HG03064 (cell line): ENCODE measurements around the gene ATXN2.
"Not testable (repeated sequence)": the region's sequence is repeated elsewhere in the genome, so short reads cannot be mapped to it uniquely, and the experiment has no call there.

Experiments used
- ATAC-seq: cut with Tn5 transposase; IDR thresholded peaks from one replicate; pipeline ENCODE4 v1.9.1; 2021; ENCODE audit warnings: low read depth; ENCODE audit not compliant: unreplicated experiment

The ATXN2 gene

GRCh38 chr12:111519083-111519482 lies 80.0 kb downstream of the ATXN2 start:
- ATAC-seq = no peak

DNA sequence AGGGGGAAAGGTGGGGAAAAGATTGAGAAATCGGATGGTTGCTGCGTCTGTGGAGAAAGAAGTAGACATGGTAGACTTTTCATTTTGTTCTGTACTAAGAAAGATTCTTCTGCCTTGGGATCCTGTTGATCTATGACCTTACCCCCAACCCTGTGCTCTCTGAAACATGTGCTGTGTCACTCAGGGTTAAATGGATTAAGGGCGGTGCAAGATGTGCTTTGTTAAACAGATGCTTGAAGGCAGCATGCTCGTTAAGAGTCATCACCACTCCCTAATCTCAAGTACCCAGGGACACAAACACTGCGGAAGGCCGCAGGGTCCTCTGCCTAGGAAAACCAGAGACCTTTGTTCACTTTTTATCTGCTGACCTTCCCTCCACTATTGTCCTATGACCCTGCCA lies 91.4 kb downstream of the ATXN2 start:
- not testable (repeated sequence) for ATAC-seq

- not testable (repeated sequence) for ATAC-seq
Observed at GRCh38 chr12:111507258-111507657, 91.9 kb downstream of the ATXN2 start.

DNA sequence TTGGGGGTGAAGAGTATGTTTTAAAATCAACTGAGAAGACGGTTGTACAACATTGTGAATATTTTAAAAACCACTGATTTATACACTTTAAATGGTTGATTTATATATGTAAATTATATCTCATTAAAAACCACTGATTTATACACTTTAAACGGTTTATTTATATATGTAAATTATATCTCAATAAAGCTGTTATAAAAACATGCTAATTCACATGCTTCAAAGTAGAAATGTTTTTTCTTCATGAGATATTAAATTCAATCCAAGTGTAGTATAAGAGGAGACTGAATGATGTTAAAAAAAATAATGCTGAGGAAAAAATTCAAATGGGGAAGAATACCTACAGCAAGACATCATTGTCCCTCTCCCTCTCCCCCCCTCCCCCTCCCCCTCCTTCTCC lies 92.9 kb downstream of the ATXN2 start:
- ATAC-seq = no peak

DNA sequence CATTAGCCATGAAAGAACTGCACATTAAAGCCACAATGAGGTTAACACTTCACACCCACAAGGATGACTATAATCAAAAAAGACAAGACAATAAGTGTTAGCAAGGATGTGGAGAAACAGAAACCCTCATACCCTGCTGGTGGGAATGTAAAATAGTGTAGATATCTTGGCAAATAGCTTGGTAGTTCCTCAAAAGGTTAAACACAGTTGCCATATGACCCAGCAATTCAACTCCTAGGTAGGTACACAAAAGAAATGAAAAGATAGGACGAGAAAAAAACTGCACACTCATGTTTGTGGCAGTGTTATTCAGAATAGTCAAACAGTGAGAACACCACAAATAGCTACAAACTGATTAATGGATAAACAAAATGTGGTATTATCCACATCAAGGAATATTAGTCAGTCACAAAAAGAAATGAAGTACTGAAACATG lies 93.5 kb downstream of the ATXN2 start:
- no peak for ATAC-seq

DNA sequence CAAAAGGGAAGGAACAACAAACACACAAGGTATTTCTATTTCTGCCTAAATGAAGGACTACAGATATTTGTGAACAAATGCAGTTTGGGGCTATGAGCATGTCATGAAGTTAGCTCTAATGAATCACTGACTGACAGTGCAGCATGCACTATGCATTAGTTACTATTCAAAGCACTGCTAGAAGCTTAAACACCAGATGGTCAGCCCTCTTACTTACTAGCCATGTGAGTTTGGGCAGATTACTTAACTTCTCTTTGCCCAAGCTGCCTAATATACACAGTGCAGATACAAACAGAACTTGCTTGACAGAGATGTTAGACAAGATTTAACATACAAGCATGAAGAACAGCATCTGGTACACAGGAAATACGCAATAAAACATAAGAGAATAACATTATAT lies 96.0 kb downstream of the ATXN2 start:
- ATAC-seq = no peak

- no peak for ATAC-seq
Observed at GRCh38 chr12:111494676-111495075, 104.4 kb downstream of the ATXN2 start.

- not testable (repeated sequence) for ATAC-seq
Observed at GRCh38 chr12:111492979-111493378, 106.1 kb downstream of the ATXN2 start.

DNA sequence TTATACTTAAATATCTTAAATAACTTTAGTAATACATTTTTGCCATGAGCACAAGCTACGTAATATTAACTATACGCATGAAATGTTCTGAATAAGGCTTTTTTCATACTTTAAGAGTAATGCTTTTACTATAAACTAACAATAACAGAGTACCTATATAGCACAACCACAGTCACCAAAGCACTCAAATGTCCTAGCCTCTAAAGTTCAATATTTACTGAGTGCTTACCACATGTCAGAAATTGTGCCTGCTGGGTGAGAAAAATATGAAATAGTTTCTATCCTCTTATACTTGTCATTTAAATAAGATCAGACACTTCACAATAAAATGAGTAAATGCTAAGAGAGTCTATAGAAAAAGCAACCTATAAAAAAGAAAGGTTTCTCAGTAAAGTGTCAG lies 110.3 kb downstream of the ATXN2 start:
- no peak for ATAC-seq

GRCh38 chr12:111488271-111488670 lies 110.8 kb downstream of the ATXN2 start:
- ATAC-seq = no peak

DNA sequence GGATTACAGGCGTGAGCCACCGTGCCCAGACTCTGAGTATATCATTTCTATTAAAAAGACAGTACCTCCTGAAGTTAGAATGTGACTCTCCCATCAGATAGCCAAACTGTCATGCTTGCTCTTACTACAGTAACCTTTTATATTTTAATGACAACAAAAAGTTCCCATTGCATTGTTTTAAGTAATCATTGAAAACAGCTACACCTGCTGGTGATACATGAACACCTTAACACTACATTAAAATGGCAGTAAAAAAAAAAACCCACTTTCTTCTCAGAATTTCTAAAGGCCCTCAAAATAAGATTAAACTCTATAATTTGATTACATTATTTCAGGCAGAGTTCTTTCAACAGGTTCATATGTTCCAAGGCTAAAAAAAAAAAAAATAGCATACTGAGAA lies 116.7 kb downstream of the ATXN2 start:
- no peak for ATAC-seq

DNA sequence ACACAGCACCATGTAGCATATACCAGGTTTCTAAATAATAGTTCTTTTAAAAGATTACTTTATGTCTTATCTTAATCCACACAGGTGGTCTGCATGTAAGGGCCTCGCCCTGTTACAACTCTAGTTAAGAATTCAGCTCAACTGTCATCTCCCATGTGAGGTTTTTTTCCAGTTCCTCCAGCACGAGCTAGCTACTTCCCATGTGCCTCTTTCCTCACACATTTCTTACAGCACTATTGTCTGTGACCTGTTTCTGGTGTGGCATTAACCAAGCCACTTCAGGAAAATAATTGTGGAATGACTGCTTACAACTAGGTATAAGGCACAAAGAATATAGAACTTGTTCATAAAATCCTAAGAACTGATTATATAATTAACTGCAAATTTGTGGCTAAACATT lies 127.9 kb downstream of the ATXN2 start:
- ATAC-seq = no peak

GRCh38 chr12:111469401-111469800 lies 129.7 kb downstream of the ATXN2 start:
- ATAC-seq = no peak

- ATAC-seq = no peak
Observed at GRCh38 chr12:111467857-111468241, 131.3 kb downstream of the ATXN2 start.

GRCh38 chr12:111467092-111467856 lies 131.8 kb downstream of the ATXN2 start:
- no peak for ATAC-seq

GRCh38 chr12:111462210-111462769 lies 136.8 kb downstream of the ATXN2 start:
- ATAC-seq = no peak

DNA sequence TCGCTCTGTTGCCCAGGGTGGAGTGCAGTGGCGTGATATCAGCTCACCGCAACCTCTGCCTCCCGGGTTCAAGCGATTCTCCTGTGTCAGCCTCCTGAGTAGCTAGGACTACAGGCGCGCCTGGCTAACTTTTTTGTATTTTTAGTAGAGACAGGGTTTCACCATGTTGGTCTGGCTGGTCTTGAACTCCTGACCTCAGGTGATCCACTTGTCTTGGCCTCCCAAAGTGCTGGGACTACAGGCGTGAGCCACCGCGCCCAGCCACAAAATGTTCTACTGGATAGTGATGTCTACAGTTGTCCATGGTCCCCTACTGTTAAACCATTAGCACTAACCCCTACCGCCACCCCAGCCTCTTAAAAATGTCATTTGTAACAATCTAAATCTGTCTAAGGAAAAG lies 139.0 kb downstream of the ATXN2 start:
- ATAC-seq = not testable (repeated sequence)

DNA sequence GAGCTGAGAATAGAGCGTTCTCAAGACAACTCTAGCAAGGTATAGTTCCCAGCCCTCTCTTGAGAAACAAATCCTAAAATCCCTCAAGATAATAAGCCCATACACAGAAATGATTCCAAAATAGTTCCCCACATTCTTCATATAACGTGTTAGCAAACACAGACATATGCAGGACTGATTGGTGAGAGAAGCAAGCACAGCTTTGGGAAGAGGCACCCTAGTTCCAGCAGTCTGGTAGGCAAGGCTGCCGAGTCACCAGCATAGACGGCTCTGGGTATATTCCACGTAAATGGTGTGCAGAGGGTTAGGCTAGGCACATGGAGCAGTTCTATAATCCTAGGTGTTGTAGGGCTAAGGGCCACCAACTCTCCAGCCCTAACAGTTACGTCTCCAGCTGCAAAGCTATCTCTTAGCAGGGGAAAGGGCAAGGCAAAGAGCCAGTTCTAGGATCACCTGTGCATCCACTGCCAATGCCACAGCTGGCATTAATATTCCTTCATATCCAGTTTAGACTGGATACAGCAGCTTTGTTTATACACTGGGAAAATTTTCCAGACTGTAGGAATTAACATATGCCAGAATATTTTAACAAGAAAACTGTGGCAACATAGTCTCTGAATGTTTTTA lies 140.5 kb downstream of the ATXN2 start:
- no peak for ATAC-seq

DNA sequence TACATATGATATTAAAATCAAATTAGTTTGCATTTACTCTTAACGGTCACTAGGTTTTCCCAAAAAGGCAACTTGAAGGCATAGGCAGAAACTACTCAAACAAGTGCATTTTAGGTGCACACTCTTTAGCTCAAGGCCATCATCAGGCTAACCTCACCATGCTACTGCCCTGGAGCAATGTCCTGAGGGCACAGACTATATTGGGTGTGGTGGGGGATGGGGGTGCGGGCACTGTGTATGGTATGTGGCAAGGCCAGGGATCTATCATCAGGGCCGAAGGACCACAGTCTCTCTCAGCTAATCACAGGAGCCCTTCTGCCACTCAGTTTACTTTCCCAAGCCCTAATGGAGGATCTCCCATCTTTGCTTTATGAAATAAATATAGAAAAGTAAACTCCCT lies 141.5 kb downstream of the ATXN2 start:
- ATAC-seq = no peak

GRCh38 chr12:111457071-111457470 lies 142.0 kb downstream of the ATXN2 start:
- no peak for ATAC-seq

DNA sequence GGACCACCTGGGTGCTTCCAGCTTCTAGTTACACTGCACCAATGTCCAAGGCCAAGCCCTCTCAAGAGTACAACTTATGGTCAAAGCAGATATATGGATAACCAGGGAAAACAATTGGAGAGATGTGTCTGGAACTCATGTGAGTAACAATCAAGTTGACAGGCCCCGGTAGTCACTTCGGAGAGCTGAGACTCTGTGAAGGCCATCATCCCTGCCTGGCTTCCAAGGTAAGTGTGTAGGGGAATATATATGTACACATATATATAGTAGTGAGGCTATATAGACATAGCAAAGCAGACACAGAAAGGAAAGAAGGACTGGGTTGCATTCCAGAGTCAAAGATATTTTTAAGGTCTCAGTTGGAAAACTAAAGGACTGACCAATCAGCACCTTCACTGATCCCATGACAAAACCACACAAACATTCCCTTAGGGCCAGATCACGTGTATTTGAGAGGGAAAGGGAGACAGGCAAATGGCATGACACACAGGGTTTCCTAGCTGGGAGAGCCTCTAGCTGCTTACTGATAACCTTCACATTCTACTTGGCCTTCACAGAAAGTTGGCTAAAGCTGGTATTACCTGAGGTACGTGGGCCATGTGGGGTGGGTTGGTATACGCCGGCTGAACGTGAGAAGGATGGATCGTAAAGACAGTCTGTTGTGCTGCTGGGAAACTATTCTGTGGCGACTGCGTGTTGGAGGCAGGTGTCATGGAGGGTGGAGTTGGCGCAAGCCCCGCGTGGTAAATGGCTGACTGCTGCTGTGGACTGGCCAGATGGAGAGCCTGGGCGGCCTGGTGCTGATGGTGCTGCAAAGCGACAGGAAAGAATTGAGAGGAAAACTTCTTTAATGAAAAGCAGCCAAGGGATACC lies 143.4 kb downstream of the ATXN2 start:
- no peak for ATAC-seq
